CD8-positive, alpha-beta memory T cell (primary cell): ENCODE data around the gene RNF187. TPM values are rescaled to one million over a fixed set of nuclear protein-coding genes. Genes with fewer than 3 reads are reported as not detected.

Source experiments
- CTCF ChIA-PET: fragments of 350-600 bp; sonication (Branson Sonifier 250); formaldehyde crosslinking; loops from one replicate; lab custom pipeline; 2021; ENCODE audit warnings: antibody characterized with exemption; lab: Charles Lee
- POLR2A ChIA-PET: fragments of 350-600 bp; sonication (Branson Sonifier 250); formaldehyde crosslinking; loops from one replicate; lab custom pipeline; 2021; ENCODE audit warnings: antibody characterized with exemption; lab: Charles Lee
- DNase-seq, 5 donors: peaks; one replicate each; pipeline versions ENCODE4 v3.0.0 to v3.0.0-alpha.2; 2020 to 2022; ENCODE audit warnings: mixed read lengths in 1 of 5
- H3K27ac ChIP-seq: one replicate; pipeline ENCODE4 v1.7.0; 2013; ENCODE audit warnings: low read depth, mild to moderate bottlenecking, low read length, moderate library complexity
- H3K27me3 ChIP-seq: 2 replicates; pipeline ENCODE4 v1.7.0; 2013; ENCODE audit warnings: low read length, mild to moderate bottlenecking; ENCODE audit not compliant: insufficient read depth, poor library complexity, severe bottlenecking
- H3K36me3 ChIP-seq: 2 replicates; pipeline ENCODE4 v1.7.0; 2013; ENCODE audit warnings: mild to moderate bottlenecking, low read length, moderate library complexity; ENCODE audit not compliant: insufficient read depth
- H3K4me1 ChIP-seq: 2 replicates; pipeline ENCODE4 v1.7.0; 2013; ENCODE audit warnings: mild to moderate bottlenecking, low read length, moderate library complexity; ENCODE audit not compliant: insufficient read depth
- H3K4me3 ChIP-seq: 2 replicates; pipeline ENCODE4 v1.7.0; 2013; ENCODE audit warnings: mild to moderate bottlenecking, low read length
- H3K9me3 ChIP-seq: 2 replicates; pipeline ENCODE4 v1.7.0; 2013; ENCODE audit warnings: mild to moderate bottlenecking, low read length
- H3K27ac Mint-ChIP-seq, 8 donors: one replicate each; pipeline ENCODE4 v1.8.0; 2020 to 2021; ENCODE audit warnings: mixed read lengths in 8 of 8, mild to moderate bottlenecking in 6 of 8, inconsistent platforms in 3 of 8, moderate library complexity in 3 of 8
- H3K27me3 Mint-ChIP-seq, 2 donors: one replicate each; pipeline ENCODE4 v1.8.0; 2020 to 2021; ENCODE audit warnings: mixed read lengths in 2 of 2, mild to moderate bottlenecking in 1 of 2, moderate library complexity in 1 of 2
- H3K36me3 Mint-ChIP-seq, 3 donors: one replicate each; pipeline ENCODE4 v1.8.0; 2020 to 2021; ENCODE audit warnings: mixed read lengths in 3 of 3, inconsistent platforms in 1 of 3, mild to moderate bottlenecking in 1 of 3
- H3K4me1 Mint-ChIP-seq, 3 donors: one replicate each; pipeline ENCODE4 v1.8.0; 2020 to 2021; ENCODE audit warnings: mixed read lengths in 3 of 3, inconsistent platforms in 1 of 3, mild to moderate bottlenecking in 1 of 3
- H3K4me3 Mint-ChIP-seq, 7 donors: one replicate each; pipeline ENCODE4 v1.8.0; 2020 to 2021; ENCODE audit warnings: mixed read lengths in 7 of 7, mild to moderate bottlenecking in 6 of 7, moderate library complexity in 4 of 7, inconsistent platforms in 2 of 7
- H3K9me3 Mint-ChIP-seq, 5 donors: one replicate each; pipeline ENCODE4 v1.8.0; 2020 to 2022; ENCODE audit warnings: mixed read lengths in 5 of 5, mild to moderate bottlenecking in 3 of 5, moderate library complexity in 2 of 5, inconsistent platforms in 1 of 5
- polyA plus RNA-seq: library from polyadenylated mRNA; unstranded; fragments of 300-500 nt; fragmentation: Illumina TruSeq; gene quantifications from one replicate; pipeline ENCODE4 v1.2.3, GENCODE V29; 2021
- total RNA-seq, 2 experiments: library from RNA; stranded (reverse); gene quantifications; one replicate each; pipeline ENCODE4 v1.2.3, GENCODE V29; 2021

Gene RNF187
- total and polyA plus RNA-seq, 3 experiments from 2014 or later, result 56.7 to 129 (median 128) TPM

DNA sequence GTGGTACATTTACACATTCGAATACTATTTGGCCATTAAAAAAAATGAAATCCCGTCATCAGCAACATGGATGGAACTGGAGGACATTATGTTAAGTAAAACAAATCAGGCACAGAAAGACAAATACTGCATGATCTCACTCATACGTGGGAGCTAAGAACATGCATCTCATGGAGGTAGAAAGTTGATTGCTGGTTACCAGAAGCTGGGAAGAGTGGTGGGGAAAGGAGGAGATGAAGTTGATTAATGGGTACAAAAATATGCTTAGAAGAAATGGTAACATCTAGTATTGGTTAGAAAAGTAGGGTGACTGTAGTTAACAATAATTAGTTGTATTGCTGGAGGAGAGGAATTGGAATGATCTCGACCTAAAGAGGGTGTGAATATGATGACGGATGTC, 24.6 kb upstream of the RNF187 start:
- H3K4me3 Mint-ChIP-seq, result peak overlapping the region in 4 of 7 donors; percentile 7 to 81 (median 33)
- peaks cover 40% of the 10 kb centered on the region for H3K4me1 ChIP-seq
- peak overlapping the region in 3 of 8 donors; percentile 15 to 91 (median 66) for H3K27ac Mint-ChIP-seq
- H3K36me3 Mint-ChIP-seq, result peaks cover 0 to 10% (median 0%) of the 10 kb centered on the region in 3 donors
- no peaks in the 10 kb centered on the region for H3K36me3 ChIP-seq
- H3K27me3 ChIP-seq, result no peaks in the 10 kb centered on the region
- H3K4me3 ChIP-seq, result no peak overlapping the region
- H3K4me1 Mint-ChIP-seq, result peaks cover 59 to 73% (median 65%) of the 10 kb centered on the region in 3 donors
- H3K9me3 ChIP-seq, result no peaks in the 10 kb centered on the region
- ChIA-PET POLR2A (interaction anchor here (3.0 kb wide), 1 partner anchor 24 kb away, joined by 23 read pairs; the partner anchor contains the start of gene RNF187), CTCF (interaction anchor here (2.9 kb wide), 1 partner anchor 39 kb away, joined by 9 read pairs; no protein-coding TSS in a partner anchor)
- no peak overlapping the region for H3K27ac ChIP-seq
- DNase-seq, result no peak
- H3K9me3 Mint-ChIP-seq, result peaks cover 0 to 2% (median 0%) of the 10 kb centered on the region in 5 donors
- peaks cover 0 to 11% of the 10 kb centered on the region in 2 donors for H3K27me3 Mint-ChIP-seq

DNA sequence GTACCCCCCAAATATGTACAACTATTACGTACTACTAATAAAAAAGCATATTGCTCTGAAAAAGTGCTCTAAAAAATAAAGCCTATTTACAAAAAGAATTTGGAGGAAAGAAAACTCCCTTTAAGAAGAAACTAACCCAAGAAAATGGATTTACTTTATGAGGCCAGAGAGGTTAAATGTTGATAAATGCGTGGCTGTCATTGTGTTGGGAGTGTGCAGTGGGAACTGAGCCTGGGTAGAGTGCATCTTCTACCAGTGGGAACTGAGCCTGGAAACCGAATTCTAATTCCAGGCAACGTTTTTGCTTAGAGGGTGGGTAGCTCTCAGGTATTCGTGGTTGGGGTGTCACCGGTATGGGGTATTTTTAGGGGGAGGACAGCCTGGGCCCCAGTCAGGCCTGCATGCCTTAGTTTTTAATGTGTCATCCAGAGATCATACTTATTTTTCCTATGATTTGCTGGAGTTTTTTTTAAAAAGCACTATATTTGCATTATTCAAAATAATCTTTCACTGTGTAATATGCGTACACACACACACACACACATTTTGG, 24.1 kb upstream of the RNF187 start:
- Mint-ChIP-seq H3K27me3 (peaks cover 0 to 11% of the 10 kb centered on the region in 2 donors), H3K9me3 (peaks cover 0 to 2% (median 0%) of the 10 kb centered on the region in 5 donors), H3K36me3 (peaks cover 0 to 6% (median 0%) of the 10 kb centered on the region in 3 donors), H3K4me1 (peaks cover 57 to 68% (median 62%) of the 10 kb centered on the region in 3 donors), H3K4me3 (peak overlapping the region; percentile 79 to 94 (median 83)), H3K27ac (peak overlapping the region; percentile 1 to 91 (median 55))
- H3K27me3 ChIP-seq, result no peaks in the 10 kb centered on the region
- H3K27ac ChIP-seq, result no peak overlapping the region
- ChIA-PET POLR2A (interaction anchor here (1.0 to 3.0 kb wide), 2 partner anchors 16 to 24 kb away, joined by 4 to 23 read pairs; partner anchors contain the start of gene RNF187), CTCF (interaction anchor here (0.7 to 2.9 kb wide), 4 partner anchors 9 to 64 kb away, joined by 3 to 9 read pairs (median 4); no protein-coding TSS in a partner anchor)
- no peak for DNase-seq
- no peaks in the 10 kb centered on the region for H3K36me3 ChIP-seq
- H3K4me1 ChIP-seq, result peaks cover 39% of the 10 kb centered on the region
- peak overlapping the region; percentile 71 for H3K4me3 ChIP-seq
- H3K9me3 ChIP-seq, result no peaks in the 10 kb centered on the region

DNA sequence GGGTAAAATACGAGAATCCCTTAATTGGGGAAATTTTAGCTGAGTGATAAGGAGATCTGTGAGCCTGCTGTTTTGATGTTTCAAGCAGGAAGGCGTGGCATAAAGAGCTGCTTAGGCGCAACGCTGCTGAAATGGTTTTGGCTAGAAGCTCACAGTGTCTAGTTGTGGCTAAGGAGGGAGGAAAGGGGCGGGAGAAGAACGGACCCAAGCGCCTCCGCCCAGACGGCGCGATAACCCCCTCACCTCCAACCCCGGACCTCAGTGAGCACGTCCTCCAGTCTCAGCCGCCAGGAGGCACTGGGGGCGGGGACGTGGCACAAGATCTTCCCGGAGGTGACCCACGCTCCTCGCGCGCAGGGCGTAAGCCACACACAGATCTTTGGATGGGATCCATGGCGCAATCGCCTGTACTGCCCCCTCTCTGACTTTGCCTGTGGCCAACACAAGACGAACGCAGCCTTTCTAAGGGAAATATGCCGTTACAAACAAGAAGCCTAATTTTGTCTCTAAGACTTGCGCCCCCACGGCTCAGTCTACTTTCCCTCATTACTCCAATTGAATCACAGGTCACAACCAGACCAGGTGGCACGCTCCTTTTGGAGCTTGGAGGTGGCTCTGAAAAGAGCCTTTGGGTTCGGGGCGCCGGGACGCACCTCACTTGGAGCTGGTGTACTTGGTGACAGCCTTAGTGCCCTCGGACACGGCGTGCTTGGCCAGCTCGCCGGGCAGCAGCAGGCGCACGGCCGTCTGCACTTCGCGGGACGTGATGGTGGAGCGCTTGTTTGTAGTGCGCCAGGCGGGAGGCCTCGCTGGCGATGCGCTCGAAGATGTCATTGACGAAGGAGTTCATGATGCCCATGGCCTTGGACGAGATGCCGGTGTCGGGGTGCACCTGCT, 23.4 kb upstream of the RNF187 start:
- POLR2A ChIA-PET, result interaction anchor here (1.0 to 3.0 kb wide), 5 partner anchors 7 to 58 kb away, joined by 4 to 23 read pairs (median 6); partner anchors contain the start of genes RNF187 and TRIM11
- Histone ChIP-seq H3K27me3 (no peaks in the 10 kb centered on the region), H3K9me3 (no peaks in the 10 kb centered on the region), H3K4me3 (peak overlapping the region; percentile 71), H3K27ac (peak overlapping the region; percentile 57), H3K36me3 (no peaks in the 10 kb centered on the region), H3K4me1 (peaks cover 36% of the 10 kb centered on the region)
- H3K27ac Mint-ChIP-seq, result peak overlapping the region; percentile 66 to 96 (median 80)
- H3K4me1 Mint-ChIP-seq, result peaks cover 53 to 61% (median 56%) of the 10 kb centered on the region in 3 donors
- H3K4me3 Mint-ChIP-seq, result peak overlapping the region; percentile 79 to 94 (median 83)
- H3K9me3 Mint-ChIP-seq, result no peaks in the 10 kb centered on the region
- CTCF ChIA-PET, result interaction anchor here (0.7 to 2.9 kb wide), 9 partner anchors 9 to 465 kb away, joined by 3 to 12 read pairs (median 4); partner anchors contain the start of gene RNF187
- peaks cover 0 to 2% (median 0%) of the 10 kb centered on the region in 3 donors for H3K36me3 Mint-ChIP-seq
- peaks cover 4 to 11% of the 10 kb centered on the region in 2 donors for H3K27me3 Mint-ChIP-seq
- peak in 4 of 5 donors; percentile 25 to 74 (median 42) for DNase-seq

DNA sequence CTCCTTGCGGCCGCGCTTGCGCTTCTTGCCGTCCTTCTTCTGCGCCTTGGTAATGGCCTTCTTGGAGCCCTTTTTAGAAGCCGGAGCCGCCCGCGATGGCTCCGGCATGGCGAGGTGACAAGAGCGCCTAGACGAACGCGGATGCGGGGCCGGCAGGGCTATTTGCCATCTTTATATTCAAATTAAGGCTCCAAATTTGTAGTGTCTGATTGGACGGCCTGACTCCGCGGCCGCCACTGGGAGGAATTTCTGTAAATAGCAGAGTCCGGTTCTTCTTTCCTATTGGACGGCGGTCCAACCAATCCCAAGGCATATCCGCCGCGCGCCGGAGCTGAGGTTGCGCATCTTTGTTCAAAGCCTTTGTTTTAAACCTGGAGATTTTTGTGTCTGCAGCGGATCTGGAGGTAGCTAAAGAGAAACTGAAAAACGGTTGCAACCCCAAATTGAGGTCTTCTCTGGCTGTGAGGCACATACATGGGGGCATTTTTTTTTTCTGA, 22.6 kb upstream of the RNF187 start:
- H3K27me3 Mint-ChIP-seq, result peaks cover 4 to 12% of the 10 kb centered on the region in 2 donors
- H3K27ac Mint-ChIP-seq, result peak overlapping the region; percentile 43 to 96 (median 77)
- Histone ChIP-seq H3K4me3 (peak overlapping the region; percentile 71), H3K9me3 (no peaks in the 10 kb centered on the region), H3K27me3 (no peaks in the 10 kb centered on the region), H3K27ac (peak overlapping the region; percentile 57), H3K4me1 (peaks cover 30% of the 10 kb centered on the region), H3K36me3 (no peaks in the 10 kb centered on the region)
- CTCF ChIA-PET, result interaction anchor here (1.3 to 2.9 kb wide), 7 partner anchors 8 to 465 kb away, joined by 3 to 12 read pairs (median 4); partner anchors contain the start of gene RNF187
- peak overlapping the region; percentile 79 to 94 (median 83) for H3K4me3 Mint-ChIP-seq
- no peaks in the 10 kb centered on the region for H3K9me3 Mint-ChIP-seq
- DNase-seq, result peak; percentile 82 to 92 (median 87)
- H3K36me3 Mint-ChIP-seq, result peaks cover 0 to 2% (median 0%) of the 10 kb centered on the region in 3 donors
- peaks cover 50 to 56% (median 51%) of the 10 kb centered on the region in 3 donors for H3K4me1 Mint-ChIP-seq
- POLR2A ChIA-PET, result interaction anchor here (0.6 to 3.0 kb wide), 7 partner anchors 8 to 390 kb away, joined by 3 to 23 read pairs (median 5); partner anchors contain the start of genes RNF187 and TRIM11

DNA sequence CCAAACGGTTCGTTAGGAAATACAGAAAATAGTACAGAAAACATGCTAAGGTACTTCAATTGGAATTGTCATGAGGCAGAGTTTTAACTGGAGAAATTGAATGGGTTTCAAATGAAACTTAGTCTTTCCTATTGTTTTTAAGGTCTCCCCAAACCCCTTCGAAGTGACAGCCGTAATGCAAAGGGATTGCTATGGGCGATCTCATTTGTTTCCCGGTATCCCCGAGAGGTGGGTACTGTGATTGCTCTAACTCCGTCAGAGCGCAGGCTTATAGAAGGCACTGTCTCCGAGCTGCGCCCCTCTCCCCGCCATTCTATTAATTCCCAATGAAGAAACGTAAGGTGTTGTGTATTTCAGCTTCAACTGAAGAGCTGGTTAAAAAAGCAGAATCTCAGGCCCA, 22.0 kb upstream of the RNF187 start:
- no peaks in the 10 kb centered on the region for H3K27me3 ChIP-seq

DNA sequence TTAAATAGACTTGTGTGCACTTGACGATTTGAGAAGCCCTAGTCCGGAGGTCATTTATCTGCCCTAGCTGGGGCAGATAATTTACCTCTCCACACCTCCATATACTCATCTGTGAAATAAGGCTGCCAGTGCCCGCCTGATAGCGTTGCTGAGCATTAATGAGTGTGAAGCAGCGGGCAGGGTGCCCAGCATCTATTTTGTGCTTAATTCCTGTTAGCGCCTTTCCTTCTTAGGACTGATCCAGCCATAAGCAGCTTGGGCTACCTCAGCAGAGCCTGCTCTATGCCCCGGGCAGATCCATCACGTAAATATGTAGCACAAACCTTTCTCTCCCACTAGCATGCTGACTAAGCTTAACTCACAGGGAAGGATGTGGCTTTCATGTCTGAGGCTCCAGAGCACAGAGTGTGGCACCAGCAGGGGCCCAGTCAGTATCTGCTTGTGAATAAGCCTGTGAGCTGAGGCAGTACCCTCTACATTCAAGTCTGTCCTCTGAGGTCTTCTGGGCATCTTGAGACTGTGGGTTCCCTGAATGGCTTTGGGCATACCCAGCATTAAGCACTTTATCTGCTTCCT, 21.5 kb upstream of the RNF187 start:
- peaks cover 47 to 50% (median 50%) of the 10 kb centered on the region in 3 donors for H3K4me1 Mint-ChIP-seq
- Histone ChIP-seq H3K4me1 (peaks cover 28% of the 10 kb centered on the region), H3K27me3 (no peaks in the 10 kb centered on the region), H3K9me3 (no peaks in the 10 kb centered on the region), H3K4me3 (no peak overlapping the region), H3K36me3 (no peaks in the 10 kb centered on the region), H3K27ac (no peak overlapping the region)
- no peak for DNase-seq
- H3K9me3 Mint-ChIP-seq, result no peaks in the 10 kb centered on the region
- CTCF ChIA-PET, result interaction anchor here (0.7 to 2.6 kb wide), 4 partner anchors 9 to 21 kb away, joined by 3 to 12 read pairs (median 6); partner anchors contain the start of gene RNF187
- peak overlapping the region; percentile 65 to 94 (median 83) for H3K4me3 Mint-ChIP-seq
- H3K36me3 Mint-ChIP-seq, result peaks cover 0 to 2% (median 0%) of the 10 kb centered on the region in 3 donors
- POLR2A ChIA-PET, result interaction anchor here (0.5 to 3.0 kb wide), 4 partner anchors 9 to 23 kb away, joined by 3 to 23 read pairs (median 6); partner anchors contain the start of gene RNF187
- H3K27me3 Mint-ChIP-seq, result peaks cover 7 to 12% of the 10 kb centered on the region in 2 donors
- peak overlapping the region; percentile 49 to 94 (median 76) for H3K27ac Mint-ChIP-seq

More for the DNA sequence above, 22.0 kb upstream of the RNF187 start:
- Mint-ChIP-seq H3K4me1 (peaks cover 50 to 55% (median 51%) of the 10 kb centered on the region in 3 donors), H3K4me3 (peak overlapping the region; percentile 79 to 94 (median 83)), H3K9me3 (no peaks in the 10 kb centered on the region), H3K36me3 (peaks cover 0 to 2% (median 0%) of the 10 kb centered on the region in 3 donors), H3K27me3 (peaks cover 7 to 12% of the 10 kb centered on the region in 2 donors), H3K27ac (peak overlapping the region; percentile 43 to 96 (median 77))
- no peak for DNase-seq
- no peaks in the 10 kb centered on the region for H3K9me3 ChIP-seq
- ChIA-PET POLR2A (interaction anchor here (0.5 to 3.0 kb wide), 8 partner anchors 9 to 390 kb away, joined by 3 to 23 read pairs (median 4); partner anchors contain the start of genes RNF187 and TRIM11), CTCF (interaction anchor here (0.7 to 2.9 kb wide), 9 partner anchors 8 to 466 kb away, joined by 3 to 12 read pairs (median 3); partner anchors contain the start of gene RNF187)
- H3K27ac ChIP-seq, result no peak overlapping the region
- no peaks in the 10 kb centered on the region for H3K36me3 ChIP-seq
- peaks cover 28% of the 10 kb centered on the region for H3K4me1 ChIP-seq
- peak overlapping the region; percentile 71 for H3K4me3 ChIP-seq
